ENCODE results near the gene ZNF385C.
"Not testable (repeated sequence)": the region's sequence is repeated elsewhere in the genome, so short reads cannot be mapped to it uniquely, and the experiment has no call there.

Gene ZNF385C, protein sequence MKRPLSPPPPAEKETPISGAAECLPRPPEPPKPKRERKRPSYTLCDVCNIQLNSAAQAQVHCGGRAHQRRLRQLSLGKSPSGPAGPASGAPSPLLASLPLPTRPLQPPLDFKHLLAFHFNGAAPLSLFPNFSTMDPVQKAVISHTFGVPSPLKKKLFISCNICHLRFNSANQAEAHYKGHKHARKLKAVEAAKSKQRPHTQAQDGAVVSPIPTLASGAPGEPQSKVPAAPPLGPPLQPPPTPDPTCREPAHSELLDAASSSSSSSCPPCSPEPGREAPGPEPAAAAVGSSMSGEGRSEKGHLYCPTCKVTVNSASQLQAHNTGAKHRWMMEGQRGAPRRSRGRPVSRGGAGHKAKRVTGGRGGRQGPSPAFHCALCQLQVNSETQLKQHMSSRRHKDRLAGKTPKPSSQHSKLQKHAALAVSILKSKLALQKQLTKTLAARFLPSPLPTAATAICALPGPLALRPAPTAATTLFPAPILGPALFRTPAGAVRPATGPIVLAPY

DNA sequence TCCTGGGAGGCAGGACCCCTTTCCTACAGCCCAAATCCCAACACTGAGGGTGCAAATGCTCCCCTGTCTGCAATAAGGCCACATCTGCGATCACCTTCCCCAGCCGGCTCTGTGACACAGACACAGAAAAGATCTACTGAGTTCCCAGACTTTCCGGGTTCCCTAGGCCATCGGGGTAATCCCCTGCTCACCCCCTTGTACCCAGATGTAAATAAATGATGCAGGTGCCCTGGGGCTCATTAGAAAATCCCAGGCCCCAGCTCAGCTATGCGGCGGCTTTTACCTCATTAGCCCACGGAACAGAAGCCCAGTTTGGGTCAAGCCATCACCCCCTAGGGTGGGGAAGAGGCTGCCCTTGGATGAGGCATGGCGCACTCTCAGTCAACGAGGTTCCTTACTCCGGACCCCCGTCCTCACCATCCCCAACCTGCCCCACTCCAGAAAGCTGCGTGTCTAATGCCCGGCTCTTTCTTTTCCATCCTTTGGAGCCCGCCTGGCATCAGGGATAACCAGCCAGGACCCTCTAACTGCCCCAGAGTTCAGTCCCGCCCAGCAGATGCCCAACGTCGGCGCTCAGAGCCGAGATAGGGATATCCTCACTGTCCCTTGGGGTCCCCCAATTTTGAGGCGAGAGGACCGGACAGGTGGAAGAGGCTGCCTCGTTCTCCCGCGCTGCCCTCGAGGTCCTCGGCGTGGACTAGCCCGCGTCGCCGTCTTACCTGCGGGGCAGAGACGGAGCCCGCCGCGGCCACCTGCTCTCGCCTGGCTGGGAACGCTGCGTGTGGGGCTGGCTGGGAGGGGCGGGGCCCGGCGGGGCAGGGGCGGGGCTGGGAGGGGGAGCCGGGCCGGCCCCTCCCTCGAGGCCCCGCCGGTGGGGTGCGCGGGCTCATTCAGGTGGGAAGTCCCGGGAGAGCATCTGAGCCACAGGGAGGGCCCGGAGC is at the start of gene ZNF385C:
TSS of gene ZNF385C (minus strand) at position 783 of the 941 bp plus-strand sequence. CDS start 35,417 bp downstream, outside the sequence.
- DNase-seq (ENCODE audit: low spot score): no peak

DNA sequence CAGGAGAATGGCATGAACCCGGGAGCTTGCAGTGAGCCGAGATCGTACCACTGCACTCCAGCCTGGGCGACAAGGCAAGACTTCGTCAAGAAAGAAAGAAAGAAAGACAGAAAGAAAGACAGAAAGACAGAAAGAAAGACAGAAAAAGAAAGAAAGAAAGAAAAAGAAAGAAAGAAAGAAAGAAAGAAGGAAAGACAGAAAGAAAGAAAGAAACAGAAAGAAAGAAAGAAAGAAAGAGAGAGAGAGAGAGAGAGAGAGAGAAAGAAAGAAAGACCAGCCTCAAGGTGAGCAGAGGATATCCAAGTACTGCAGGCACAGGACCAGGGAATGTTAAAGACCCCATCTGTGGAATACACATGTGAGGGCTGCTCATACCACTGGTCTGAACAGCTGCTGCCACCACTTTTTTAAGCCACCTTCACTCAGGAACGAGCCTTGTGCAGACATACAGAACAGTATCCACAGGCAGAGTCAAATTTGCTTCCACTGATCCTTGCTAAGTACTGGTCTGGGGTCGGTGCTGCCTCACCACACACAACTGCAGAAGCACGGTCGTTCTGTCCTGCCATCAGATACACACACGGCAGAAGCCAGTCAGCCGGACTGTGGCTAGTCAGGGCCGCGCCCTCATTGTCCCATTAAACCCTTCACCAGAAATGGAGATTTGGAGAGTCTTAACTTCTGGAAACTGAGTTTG is 48.8 kb upstream of the ZNF385C start:
- DNase-seq (ENCODE audit: low spot score): no peak

DNA sequence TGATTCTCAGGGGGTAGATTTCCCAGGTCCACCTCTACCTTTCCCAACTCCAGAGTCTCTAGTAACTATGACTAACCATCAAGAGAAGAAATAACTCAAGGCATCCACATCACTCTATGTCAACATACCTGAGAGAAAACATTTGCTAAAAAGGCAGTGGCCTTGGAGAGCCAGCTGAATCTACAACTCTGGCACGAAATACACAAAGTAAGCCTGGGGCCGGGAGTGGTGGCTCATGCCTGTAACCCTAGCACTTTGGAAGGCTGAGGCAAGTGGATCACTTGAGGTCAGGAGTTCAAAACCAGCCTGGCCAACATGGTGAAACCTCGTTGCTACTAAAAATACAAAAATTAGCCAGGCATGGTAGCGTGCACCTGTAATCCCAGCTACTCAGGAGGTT is 44.9 kb upstream of the ZNF385C start:
- DNase-seq (ENCODE audit: low spot score): not testable (repeated sequence)

DNA sequence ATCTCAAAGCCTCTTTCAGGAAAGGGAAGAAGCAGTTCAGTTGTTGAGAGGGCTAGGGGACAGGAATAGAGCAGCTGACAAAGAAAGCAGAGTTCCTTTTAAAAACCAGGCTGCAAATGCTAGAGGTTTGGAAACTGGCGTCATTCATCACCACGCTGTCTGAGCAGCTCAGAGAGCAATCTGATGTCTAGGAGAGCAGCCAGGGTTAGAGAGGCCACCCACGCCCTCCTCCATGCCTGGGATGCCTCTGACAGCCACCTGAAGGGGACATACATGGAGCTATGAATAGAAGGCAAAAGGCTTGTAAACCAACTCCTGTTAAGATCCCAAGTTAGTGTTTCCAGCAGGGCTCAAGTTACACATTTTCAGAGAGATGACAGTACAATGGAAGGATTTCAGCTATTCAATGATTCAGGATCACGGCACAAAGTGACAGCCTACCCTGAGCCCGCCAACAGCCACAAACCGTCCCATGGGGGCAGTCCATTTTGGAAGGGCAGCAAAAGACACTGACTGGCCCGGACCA is 44.2 kb upstream of the ZNF385C start:
- peak; percentile 84 for DNase-seq (ENCODE audit: low spot score)

DNA sequence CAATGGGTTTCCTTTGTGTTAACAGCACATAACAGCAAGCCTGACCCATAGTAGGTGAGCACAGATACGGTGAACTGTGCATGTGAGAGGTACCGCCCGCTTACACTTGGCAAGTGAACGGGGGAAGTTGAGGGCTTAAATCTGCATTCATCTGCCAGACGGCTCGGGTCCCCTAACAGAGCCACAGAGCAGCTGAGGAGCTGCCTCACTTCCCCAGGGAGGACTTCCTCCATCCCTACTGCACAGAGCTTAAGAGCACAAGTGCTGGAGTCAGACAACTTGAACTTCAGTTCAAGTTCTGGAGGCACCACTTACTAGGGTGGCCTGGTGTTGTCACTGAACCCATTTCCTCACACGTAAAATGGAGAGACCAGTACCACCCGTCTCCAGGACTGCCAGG is 43.1 kb upstream of the ZNF385C start:
- no peak for DNase-seq (ENCODE audit: low spot score)

DNA sequence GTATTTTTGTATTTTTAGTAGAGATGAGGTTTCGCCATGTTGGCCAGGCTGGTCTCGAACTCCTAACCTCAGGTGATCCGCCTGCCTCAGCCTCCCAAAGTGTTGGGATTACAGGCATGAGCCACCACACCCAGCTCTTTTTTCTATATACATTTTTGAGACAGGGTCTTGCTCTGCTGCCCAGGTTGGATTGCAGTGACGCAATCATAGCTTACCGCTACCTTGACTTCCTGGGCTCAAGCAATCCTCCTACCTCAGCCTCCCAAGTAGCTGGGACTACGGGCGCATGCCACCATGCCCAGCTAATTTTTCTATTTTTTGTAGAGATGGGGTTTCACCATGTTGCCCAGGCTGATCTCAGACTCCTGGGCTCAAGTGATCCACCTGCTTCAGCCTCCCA is 42.4 kb upstream of the ZNF385C start:
- DNase-seq (ENCODE audit: low spot score): not testable (repeated sequence)

DNA sequence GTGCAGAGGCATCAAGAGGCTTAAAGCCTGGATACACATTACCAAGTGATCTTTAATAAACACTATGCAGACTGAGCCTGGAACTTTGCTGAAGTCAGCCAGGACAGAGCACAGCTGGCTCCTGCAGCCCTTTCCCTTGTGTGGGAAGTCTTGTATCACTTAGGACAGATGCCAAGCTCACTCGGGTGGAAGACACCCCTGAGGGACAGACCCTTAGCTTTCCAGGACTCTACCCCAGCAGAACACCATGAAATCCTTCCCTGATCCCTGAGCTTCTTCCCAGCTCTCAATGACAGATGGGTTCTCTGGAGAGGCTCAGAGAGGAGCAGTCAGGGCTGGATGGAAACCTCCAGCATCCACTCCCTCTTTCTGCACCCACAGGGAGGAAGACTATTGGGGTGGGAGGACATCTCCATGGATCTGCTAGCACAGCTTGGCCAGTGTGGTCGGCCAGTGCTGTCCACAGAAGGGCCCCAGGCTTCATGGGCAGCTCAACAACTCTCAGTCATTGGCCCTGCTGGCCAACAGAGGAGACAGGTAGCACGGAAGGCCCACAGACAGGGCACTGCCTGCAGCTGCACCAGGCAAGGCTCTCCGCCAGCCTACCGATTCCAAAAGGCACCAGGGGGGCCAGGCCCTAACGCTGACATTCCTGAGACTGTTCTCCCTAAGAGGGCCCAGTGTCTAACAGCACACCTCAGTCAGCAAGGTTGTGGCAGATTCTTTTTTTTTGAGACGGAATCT is 40.6 kb upstream of the ZNF385C start:
- DNase-seq (ENCODE audit: low spot score): no peak

DNA sequence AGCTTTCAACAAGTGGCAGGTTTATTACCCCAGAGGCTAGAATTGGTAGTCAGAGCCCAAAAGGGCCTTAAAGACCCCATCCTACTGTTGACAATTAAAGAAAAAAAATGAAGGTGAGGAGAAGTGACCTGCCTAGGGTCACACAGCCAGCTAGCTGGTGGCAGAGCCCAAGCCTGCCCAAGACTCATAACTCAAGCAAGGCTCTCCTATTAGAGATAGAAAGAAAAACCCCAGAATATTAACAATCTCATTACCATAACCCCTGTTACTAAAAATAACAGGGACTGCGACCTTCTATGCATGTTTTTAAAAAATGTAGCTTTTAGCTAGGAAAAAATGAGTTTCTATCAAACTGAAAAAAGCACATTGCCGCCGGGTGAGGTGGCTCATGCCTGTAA is 38.4 kb upstream of the ZNF385C start:
- DNase-seq (ENCODE audit: low spot score): no peak

DNA sequence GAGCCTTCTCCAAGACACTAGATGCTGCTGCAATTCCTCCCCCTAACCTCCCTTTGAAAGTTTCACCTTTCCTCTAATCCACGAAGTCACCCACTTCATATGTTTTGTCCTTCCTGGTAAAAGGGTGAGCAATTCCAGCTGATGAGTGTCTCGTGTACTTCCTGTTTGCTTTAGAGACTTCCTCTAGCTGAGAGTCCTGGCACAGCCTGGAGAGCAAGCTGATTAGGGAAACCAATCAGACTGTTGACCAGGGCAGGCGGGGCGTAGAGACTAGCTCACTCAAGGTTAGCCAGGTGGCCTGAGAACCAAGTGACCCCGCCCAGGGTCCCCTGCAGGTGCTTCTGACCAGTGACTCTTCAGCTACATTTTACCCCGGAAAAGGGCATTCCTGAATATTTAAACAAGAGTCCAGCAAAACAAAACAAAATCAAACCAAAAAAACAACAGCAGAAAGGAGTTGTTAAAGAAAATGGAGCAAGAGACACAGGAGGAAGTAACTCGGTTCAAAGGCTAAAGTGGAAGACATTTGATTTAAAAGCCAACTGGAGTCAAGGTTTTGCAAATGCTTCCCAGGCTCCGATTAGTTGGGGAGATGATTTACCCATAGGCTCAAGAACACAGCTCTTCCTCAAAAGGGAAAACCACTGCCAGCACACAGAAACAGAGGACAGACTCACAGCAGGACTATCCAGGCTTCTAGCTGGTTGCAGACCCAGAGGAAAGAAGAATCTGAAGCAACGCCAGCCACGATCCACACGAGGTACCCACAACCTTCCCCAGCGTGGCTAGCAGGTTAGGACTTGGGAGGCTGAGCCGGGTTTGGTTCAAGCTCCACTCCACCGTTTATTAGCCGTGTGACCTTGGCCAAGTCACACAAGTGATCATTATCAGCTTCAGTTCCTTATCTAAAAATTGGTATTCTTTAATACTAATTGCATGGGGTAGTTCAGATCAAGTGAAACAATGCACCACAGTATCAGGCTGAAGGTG is 37.7 kb upstream of the ZNF385C start:
- no peak for DNase-seq (ENCODE audit: low spot score)

DNA sequence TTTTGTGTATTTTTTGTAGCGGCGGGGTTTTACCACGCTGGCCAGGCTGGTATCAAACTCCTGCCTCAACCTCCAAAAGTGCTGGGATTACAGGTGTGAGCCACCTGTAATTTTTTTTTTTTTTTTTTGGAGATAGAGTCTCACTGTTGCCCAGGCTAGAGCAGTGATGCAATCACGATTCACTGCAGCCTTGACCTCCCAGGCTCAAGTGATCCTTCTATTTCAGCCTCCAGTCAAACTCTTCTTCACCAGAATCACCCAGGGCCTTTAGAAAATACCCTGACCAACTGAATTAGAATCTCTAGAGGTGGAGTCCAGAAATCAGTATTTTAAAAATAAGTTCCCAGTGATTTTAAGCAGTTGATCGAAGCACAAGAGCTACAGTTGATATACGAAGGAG is 36.9 kb upstream of the ZNF385C start:
- DNase-seq (ENCODE audit: low spot score): no peak

DNA sequence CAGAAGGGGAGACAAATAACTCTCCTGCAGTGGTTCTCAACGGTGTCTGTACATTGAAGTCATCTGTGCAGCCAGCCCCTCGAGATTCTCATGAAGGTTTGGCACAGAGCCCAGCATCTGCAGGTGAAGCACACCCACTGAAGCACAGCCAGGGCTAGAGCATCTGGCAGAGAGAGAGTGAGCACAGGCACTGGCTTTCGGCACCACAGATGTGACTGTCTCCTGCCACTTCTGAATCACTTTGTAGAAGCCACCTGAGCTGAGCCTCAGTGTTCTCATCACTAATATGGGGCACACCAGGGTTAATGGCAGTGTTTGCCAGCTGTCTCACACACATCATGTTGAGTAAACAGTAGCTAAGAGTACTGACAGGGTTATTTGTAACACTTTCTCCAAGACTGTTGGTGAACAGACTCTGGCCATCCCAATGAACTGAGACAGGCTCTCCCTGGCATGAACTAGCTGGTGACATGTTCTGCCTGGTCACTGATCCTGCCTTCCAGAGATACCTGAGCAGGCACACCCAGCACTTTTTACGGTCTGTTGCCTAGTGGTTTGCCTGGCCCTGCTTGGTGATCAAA is 35.3 kb upstream of the ZNF385C start:
- no peak for DNase-seq (ENCODE audit: low spot score)

DNA sequence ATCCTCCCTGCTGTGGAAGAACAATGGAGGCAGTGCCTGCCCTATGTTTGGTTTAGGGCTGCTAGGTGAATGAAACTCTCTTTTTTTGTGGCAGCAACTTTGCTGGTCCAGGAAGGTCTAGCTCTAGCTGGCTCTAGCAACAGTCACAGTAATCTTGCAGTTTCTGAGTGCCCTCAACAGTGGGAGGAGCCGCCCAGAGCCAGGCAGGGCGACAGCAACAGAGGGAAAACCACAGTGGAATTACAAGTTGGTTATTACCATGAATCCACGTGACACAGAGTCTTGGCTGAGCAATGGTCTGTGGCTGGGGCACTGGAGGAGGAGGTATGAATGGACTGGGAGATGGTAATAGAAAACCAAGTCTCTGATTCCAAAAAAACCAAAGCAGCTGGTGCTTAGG is 34.7 kb upstream of the ZNF385C start:
- DNase-seq (ENCODE audit: low spot score): peak; percentile 96

DNA sequence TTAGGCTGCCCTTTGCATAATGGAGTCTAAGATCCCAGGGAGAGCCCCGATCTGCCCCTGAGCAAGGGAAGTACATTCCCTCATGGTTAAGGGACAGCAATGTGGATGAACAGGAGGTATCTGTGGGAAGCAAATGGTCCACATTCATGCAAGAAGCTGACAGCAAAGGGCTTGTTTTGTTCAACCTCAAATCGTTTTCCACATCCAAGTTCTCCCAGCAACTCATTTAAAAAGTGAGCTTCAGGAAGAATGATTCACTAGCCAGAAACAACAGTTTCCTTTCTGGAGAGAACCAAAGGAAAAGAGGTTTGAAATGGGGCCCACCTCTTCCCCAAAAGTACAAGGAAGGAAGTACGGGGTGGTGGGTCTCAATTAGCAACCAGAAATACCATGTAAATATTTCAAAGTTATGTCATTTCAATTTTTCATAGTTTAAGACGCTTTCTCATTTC is 33.7 kb upstream of the ZNF385C start:
- no peak for DNase-seq (ENCODE audit: low spot score)

DNA sequence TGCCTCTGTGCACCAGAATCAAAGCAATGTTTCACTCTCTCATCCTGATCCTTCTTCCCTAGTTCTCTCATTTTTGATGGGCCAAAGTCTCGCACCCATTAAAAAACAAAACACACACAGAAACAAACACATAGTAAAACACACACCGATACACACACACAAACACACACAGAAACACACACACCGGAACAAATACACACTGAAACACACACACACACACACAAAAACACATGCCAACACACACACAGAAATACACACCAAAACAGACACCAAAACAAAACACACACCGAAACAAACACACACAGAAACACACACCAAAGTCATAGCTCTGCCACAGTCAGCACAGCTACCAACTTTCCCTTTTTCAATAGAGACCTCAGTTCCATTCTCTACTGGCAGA is 33.0 kb upstream of the ZNF385C start:
- DNase-seq (ENCODE audit: low spot score): no peak

DNA sequence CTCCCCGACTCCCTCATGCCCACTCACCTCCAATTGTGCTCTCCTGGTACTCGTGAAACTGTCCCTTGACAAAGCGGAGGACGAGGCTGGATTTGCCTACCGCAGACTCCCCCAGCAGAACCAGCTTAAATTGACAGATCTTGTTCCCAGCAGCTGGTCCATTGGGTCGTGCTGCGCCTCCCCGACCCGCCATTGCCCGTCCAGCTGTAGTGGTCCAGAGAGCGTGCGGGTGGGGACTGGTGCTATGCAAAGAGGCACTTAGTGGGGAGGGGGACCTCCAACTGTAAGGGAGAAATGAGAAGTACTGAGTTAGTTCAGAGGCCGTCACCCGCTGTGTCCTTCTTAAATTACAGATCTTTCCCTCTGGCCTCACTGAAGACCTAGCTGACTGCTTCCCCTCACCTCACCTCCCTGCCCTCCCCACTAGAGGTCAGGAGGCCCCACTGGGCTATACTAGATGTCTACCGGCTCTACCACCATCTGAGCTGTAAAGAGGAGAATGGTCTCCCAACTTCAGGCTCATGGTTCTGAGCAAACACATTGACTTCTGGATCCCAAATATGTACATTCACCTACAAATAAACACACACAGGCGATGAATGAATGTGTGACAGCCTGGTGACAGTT is 32.1 kb upstream of the ZNF385C start:
- DNase-seq (ENCODE audit: low spot score): no peak

DNA sequence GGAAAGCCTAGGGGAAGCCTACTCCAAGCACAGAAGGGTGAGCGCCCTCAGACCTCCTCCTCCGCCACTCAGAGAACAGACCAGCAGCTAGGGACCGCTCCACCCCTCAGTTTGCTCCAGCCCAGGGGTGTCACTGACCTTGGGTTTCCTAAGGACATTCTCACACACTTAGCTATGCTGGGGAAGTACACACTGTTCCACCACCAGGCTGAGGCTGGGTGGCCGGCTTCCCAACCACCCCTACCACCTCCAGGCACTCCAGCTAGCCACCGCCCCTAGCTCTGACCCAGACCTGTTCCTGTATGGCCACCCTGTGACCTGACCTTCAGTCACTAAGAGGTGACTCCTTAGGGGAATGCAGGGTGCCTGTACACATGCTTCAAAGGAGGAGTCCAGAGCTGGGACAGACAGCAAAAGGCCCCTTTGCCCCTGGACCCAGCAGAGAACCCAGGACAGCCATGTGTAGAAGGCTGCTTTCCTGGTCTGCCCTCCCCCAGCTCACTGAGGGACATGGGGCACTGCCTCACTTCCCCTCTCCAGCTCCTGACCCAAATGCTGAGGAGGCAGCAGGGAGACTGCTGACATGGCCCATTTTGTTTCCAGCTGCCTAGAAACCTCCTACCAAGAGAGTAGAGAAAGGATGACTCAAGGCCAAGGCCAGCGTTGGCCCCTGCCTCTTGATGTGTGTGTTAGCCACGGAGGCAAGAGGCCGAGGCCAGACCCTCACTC is 31.0 kb upstream of the ZNF385C start:
- DNase-seq (ENCODE audit: low spot score): no peak

DNA sequence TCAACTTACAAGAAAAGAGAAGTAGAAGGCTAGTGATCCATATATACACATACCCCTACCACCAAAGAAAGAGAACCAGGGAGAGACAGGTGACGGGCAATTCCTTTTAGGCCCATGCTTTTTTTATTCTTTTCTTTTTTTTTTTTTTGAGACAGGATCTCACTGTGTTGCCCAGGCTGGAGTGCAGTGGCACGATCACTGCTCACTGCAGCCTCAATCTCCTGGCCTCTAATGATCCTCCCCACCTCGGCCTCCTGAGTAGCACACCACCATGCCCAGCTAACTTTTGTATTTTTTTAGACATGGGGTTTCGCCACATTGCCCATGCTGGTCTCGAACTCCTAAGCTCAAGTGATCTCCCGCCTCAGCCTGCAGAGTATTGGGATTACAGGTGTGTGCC is 29.1 kb upstream of the ZNF385C start:
- no peak for DNase-seq (ENCODE audit: low spot score)

DNA sequence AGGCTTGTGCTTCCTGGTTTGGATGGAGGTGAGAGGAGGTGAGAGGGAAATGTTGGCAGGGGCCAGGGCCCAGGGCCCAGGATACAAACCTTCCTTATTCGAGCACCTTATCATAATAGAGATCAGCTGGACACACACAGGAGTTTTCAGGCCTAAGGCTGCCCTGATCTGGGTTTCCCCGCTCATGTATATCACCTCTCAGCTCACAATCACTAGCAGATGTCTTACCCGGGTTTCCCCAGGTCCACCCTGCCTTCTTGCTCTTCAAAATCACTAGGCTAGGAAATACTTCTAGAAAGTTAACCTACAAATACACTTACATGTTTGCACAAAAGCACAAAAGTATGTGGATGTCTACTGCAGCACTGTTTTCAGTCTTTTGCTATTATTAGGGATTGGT is 28.6 kb upstream of the ZNF385C start:
- DNase-seq (ENCODE audit: low spot score): no peak
